NAMALWA (cell line): ENCODE measurements around the gene ST6GAL1.
"Not testable (repeated sequence)": the region's sequence is repeated elsewhere in the genome, so short reads cannot be mapped to it uniquely, and the experiment has no call there.

Experiments used
- DNase-seq: peaks from one replicate; pipeline ENCODE4 v3.0.0-alpha.2; 2015; ENCODE audit warnings: low spot score

Gene ST6GAL1

DNA sequence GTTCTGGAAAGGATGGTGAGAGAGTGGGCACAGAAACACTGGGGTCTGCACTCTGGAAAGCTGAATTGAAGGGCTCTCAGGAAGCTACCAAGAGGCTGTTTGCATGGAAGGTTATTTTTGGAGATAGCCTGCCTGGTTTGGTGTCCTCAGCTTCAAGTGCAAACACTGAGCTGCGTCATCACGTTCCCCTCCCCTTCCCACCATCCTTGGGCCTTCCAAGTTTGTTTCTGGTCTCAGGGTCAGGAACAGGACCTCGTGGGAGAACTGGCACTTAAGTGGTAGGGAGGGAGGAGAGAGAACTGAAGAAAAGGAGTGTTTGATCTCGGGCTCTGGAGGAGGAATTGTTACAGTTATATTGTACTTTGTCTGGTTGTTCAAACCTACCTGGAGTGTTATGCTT, 10.6 kb downstream of the ST6GAL1 start:
- DNase-seq: no peak

DNA sequence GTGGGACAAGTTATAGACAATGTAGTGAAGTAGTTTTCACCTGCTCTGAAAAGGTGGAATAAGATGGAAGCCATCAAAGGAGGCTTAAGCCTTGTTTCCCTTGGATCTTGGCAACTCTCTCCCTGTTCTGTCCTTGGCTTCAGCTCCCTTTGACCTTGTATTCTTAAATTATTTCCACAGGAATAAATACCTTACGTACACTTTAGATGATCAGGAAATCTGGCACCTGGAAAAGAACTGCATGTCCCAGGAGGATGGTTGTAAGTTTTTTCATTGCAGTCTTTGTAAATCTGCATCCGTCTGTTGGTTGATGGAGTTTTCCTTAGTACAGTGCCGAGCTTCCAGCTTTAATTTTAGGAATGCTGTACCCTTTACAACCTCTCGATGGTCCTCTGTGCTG, 11.8 kb downstream of the ST6GAL1 start:
- DNase-seq: no peak

DNA sequence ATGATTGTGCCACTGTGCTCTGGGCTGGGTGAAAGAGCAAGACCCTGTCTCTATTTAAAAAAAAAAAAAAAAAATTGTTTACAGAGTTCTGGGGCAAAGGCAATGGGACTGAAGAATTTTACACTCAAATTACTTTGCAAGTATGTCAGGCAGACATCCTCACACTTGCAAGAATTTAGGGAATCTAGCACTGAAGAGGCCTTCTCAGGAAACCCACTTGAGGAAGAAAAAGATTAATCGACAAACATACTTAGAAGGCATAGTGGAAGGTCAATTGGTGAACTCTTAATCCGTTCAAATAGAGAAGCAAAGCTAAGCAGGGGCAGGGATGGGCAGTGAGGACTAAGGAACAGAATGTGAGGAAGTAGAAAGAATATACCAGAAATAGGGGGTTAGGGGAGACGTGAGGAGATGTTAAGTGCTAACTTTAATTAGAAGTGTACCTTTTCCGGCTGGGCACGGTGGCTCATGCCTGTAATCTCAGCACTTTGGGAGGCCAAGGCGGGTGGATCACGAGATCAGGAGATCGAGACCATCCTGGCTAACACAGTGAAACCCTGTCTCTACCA, 15.0 kb downstream of the ST6GAL1 start:
- no peak for DNase-seq

DNA sequence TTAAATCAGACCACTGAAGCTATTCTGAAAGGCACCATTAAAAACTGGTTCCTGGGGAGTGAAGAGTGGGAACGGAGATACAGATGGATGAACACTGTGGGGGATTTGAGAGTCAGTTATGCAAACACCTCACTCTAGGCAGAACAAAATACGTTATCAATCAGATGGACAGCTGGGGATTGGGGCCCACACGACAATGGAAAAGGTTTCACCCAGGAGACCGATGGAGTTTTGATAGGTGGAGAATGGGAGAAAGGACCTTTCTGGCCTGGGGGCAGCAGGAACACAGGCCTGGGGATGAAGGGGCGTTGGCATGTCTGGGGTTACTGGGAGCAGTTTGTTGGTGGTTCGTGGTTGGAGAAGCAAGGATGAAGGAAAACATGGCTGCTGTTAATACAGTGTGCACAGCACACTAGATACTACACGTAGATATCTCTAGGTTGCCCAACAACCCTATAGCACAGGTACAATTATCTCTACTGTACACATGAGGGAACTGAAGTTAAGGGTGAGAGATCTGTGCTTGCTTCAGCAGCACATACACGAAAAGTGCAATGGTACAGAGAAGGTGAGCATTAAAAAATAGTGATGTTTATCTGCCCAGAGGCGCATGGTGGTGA, 16.5 kb downstream of the ST6GAL1 start:
- DNase-seq: peak; percentile 77

DNA sequence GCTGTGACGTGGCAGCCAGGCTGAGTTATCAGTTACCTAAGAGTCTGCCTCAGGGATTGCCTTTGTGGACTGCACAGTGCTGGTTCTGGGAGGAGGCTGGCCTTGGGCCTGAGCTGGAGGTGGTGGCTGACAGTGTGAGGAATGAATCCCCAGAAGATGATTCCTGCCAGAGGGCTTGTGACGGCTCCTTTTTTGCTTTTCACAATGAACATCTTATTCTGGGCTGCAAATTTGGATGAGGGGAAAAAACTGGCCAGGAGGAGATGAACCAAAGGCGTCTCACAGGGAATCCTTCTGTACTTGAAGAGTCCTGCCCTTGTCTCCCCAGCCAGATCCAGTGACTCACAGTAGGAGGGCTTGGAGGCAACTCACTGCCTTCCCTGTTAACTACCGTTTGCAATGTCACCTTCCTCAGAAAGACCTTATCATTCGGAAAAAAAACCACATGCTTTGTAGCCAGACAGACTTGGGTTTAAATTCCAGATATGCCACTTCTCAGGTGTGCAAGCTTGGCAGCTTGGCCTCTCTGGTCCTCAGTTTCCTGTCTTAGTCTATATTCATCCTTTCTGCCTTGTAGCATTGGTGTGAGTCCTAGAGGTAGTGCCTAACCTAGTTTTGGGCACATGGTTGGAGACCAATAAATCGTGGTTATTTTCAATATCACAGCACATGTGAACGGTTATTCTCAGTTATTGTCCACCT, 19.1 kb downstream of the ST6GAL1 start:
- DNase-seq: no peak

DNA sequence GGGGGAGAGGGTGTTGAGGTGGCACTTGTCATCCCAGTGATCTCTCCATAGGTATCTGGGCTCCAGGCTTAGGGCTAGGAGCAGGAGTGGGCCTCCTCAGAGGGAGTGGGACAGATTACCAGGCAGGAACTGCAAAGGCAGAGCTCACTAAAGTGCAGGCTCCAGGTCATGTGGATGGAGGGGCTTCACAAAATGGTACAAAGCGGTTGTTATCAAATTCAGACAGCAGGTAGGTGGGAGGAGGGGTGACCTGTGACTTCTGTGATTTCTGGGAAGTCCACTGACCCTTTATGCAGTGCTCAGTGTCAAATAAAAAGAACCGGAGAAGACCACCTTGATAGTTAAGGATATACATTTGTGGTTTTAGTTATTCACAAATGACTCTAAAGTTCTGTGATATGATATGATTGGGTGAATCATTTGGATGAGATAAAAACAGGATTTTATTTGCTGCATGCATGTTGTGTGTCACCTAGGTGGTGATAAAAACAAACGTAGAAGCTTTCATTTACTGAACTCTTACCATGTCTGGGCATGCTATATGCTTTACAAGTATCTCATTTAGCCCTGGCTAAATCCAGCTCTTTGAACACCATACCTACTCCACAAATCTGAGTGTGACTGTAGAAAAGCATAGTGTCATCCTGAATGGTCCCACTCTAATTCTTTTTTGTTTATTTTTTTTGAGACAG, 20.2 kb downstream of the ST6GAL1 start:
- DNase-seq: no peak

DNA sequence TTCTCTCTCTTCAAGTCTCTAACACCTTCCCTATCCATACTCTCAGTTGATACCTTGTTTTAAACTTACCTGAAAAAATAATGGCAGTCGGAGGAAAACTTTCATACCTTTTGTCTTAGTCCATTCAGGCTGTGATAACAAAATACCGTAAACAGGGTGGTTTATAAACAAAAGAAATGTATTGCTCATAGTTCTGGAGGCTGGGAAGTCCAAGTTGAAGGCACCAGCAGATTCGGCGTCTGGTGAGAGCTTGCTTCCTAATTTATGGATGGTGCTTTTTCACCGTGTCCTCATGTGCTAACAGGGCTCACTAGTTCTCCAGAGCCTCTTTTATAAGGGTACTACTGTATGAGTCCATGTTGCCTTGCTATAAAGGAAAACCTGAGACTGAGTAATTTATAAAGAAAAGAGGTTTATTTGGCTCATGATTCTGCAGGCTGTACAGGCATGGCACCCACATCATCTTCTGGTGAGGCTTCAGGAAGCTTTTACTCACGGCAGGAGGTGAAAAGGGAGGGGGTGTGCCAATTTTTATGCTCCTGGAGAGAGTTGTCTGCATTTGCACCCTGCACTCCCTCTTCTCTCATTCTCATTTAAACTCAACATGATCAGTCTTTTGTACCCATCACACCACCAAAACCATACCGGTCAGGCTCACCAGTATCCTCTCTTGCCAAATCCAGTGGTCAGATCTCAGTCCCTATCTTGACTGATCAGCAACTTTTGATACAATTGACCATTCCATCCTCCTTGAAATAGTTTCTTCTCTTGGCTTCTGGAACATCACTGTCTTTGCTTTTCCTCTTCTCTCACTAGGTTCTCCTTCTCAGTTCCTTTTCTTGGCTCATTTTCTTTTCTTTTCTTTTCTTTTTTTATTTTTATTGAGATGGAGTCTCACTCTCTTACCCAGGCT, 21.6 kb downstream of the ST6GAL1 start:
- DNase-seq: no peak

DNA sequence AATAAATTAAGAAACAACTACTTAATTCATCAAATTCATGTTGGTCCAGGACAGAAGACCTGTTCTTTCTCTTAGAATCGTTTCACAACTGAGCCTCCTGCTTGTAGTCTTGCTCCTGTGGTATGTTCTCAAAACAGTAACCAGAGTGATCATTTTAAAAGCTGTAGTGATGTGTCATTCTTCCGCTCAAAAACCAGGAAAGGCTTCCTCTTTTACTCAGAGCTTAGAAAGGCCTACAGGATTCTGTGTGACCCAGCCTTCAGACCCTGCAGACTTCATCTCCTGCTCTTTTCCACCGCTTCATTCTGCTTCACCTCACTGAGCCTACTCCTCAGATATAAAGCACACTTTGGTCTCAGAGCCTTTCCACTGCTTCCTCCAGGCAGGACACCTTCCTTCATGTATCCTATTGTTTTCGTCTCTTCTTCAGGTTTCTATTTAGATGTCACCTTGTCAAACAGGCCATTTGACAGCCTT, 22.7 kb downstream of the ST6GAL1 start:
- DNase-seq: no peak

DNA sequence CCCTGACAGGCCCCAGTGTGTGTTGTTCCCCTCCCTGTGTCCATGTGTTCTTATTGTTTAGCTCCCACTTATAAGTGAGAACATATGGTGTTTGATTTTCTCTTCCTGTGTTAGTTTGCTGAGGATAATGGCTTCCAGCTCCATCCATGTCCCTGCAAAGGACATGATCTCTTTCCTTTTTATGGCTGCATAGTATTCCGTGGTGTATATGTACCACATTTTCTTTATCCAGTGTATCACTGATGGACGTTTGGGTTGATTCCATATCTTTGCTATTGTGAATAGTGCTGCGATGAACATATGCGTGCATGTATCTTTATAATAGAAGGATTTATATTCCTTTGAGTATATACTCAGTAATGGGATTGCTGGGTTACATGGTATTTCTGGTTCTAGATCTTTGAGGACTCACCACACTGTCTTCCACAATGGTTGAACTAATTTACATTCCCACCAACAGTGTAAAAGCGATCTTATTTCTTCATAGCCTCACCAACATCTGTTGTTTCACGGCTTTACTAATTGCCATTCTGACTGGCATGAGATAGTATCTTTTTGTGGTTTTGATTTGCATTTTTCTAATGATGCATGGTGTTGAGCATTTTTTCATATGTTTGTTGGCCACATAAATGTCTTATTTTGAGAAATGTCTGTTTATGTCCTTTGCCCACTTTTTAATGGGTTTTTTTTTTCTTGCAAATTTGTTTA, 23.8 kb downstream of the ST6GAL1 start:
- DNase-seq: peak; percentile 81

DNA sequence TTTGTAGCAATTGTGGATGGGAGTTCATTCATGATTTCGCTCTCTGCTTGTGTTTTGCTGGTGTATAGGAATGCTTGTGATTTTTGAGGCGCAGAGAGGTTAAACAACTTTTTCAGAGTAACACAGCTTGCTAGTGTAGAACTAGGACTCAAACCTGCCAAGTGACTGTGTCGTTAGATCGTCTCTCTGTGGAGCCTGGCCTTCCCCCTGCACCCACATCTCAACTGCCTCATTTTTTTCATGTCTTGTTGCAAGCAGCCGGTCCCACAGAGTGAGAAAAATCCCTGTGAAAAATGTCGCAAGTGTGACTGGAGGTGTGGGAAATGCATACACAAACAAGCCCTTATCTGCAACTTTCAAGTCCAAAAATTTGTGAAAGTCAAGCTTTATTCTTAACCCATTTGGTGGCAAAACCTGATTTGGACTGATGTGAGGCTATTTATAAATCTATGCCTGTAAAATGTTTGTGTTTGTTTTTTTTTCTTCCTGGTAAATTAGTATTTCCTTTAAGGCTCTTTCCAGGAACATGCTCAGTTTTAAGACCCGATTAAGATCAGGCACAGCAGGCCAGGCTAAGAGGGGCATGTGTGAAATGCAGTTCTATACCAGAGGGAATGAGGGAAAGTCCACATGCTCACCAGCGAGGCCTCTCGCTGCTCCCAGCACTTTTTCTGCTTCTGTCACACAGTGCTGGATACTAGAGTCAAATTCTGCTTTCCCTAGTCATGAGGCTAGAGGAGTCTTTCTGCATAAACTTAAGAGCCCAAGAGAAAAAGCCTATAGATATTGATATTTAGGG, 25.8 kb downstream of the ST6GAL1 start:
- no peak for DNase-seq

DNA sequence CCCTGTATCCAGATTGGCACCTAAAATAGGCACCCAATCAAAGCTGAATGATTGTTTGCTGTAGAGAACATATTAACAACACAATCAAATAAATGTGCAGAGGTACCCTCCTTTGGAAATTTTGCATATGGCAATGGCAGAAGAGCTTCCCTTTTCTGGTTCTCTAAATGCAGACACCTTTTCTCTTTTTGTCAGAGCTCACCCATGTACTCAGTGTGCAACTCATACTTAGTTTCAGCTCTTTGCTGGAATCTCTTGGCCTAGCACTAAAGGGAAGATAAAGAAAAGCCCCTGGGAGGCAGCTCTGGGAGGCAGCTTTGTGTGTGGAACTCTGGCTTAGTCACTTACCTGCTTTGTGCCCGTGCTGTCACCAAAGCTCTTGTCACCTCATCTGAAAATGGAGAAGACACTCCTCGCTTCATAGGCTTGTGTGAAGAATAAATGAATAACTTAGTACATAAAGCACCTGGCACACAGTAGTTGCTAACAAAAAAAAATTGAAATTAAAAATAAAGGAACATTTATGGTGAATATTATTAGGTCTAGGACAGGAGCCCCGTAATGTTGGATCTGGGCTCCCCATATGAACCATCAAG, 28.8 kb downstream of the ST6GAL1 start:
- DNase-seq: peak; percentile 54

DNA sequence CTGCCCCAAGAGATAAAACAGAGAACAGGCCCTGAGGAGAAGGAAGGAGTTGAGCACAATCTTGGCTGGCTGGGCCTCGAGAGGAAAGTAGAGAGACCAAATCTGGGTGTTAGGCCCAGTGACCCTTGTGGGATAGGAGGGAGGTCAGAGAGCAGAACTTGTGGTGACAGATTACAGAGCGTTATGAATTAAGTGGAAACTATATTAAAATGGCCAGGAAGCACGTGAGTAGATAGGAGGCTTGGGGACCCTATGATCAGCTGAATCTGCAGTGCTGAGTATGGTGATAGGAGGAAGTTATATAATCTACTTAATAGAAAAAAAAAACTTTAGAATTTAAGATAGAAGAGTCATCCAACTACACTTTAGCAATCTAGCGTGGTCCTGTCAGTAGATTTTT, 30.0 kb downstream of the ST6GAL1 start:
- DNase-seq: no peak

DNA sequence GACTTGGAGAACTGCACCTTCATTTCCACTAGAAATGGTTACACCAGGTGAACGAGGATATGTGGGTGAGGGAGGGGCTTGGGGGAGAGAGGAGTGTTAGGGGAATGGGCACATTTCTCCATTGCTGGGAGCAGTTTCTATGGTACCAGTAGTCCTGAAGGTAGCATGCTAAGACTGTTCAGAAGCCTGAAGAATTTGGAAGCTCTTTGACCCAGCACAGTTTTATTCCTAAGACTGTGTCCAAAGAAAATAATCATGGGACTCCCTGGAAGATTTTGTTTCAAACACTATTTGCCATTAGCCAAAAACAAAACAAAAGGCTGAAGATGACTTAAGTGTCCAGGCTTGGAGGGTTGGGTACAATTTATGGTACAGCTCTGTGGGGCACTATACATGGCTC, 32.1 kb downstream of the ST6GAL1 start:
- no peak for DNase-seq

DNA sequence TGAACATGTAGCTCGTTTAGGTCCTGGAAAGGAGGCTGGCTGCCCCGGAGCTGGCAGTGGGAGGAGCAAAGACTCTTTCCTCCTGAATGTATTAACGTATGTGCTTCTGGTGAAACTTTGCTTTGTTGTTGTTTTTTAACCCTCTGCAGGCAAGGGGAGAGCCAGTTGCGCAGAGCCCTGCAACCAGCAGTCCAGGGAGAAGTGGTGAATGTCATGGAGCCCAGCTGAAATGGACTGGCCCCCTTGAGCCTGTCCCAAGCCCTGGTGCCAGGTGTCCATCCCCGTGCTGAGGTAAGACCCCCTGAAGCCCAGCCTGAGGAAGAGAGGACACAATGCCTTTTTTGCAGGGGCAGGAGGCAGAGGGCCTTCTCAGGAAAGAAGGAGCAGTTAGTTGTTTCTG, 33.3 kb downstream of the ST6GAL1 start:
- DNase-seq: no peak

DNA sequence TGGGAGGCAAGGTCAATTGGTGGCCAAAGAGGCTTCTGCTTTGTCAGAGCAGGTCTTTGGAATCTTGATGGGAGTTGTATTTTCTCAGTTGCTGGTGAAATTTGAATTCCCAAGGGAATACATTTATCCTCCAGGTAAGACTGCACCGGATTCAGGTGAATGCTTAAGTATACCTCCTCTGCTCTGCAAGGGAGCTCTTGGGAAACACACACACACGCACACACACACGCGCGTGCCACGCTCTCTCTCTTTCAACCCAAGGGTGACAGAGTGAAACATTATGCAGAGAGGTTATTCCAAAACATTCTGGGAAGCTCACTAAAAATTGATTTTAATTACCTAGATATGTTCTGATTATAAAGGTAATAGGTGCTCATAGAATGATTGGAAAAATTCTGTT, 33.7 kb downstream of the ST6GAL1 start:
- no peak for DNase-seq

DNA sequence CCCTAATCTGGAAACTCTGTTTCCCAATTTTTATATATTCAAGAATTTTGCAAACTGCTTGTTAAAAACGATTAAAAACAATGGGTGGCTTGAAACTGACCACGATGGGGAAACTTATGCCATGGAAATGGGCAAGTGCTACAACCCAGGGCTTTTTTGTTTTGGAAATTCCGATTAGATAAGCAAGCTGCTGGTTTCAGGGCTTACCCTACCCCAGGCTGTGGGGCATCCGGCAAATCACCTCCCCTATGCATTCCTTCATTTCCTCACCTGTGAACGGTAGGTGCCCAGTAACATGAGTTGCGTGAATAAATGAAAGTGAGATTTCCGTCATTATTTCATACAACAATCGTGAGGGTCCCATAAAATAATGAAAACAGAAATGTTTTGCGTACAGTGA, 34.3 kb downstream of the ST6GAL1 start:
- no peak for DNase-seq

DNA sequence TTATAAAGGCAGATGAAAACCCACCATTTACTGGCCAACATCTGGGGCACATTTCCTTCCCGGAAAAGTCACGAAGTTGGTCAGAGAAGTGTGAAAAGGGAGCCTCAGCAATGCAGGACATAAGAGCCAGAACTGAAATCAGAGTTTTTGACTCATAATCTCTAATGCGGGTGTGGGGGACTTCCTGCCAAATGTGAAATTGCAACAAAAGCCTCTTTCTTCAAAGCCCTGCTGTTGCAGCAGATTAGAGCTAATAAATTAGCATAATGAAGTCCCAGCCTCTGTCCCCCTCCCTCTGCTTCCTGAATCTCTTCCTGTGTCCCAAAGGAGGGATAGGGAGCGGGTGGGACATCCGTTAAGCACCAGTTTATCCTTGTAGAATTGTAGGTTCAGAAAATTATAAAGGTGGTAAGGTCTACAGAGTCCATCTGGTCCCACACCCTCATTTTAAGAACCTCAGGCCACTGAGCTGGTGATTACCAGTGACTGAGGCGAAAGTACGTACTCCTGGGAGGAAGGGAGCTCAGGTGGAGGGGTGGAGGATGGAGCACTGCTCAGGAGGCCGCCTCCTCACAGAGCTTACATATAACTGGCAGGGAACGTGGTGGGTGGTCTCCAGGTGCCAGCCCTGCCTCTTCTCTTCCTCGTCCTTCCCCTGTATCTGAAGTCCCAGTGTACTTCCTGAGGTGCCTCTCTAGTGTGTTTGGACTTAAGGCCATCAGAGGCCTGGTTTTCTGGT, 35.0 kb downstream of the ST6GAL1 start:
- no peak for DNase-seq

DNA sequence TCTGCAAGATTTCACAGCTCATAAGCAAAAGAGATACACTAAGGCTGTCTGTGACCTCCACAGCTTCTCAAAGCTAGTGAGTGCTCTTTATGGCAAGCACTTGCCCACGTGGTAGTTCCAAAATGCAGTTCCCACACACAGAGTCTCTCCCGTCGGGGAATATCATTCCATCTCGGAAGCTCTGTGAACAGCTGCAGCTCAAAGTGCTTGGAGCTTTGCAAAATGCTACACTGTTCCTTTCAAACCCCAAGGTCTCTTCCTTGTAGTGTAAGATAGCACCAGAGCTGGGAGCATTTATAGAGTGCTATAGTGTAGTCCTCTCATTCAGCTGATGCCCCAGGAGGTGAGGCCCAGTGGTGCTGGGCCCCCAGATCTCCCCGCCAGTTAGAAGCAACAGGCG, 36.1 kb downstream of the ST6GAL1 start:
- DNase-seq: no peak

DNA sequence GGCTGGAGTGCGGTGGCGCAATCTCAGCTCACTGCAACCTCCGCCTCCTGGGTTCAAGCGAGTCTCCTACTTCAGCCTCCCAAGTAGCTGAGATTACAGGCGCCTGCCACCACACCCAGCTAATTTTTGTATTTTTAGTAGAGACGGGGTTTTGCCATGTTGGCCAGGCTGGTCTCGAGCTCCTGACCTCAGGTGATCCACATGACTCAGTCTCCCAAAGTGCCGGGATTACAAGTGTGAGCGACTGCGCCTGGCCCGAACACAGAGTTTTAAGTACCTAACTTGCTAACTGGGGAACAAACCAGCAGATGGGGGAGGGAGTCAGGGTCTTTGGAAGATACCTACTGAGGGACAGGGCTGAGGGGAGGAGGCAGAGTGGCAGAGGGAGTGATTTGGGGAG, 36.9 kb downstream of the ST6GAL1 start:
- DNase-seq: not testable (repeated sequence)
